Endothelial cell of umbilical vein (primary cell): ENCODE results near the gene TMPRSS9. TPM values are rescaled to one million over a fixed set of nuclear protein-coding genes. Genes with fewer than 3 reads are reported as not detected.

Source experiments
- BruUV-seq: library from RNA; stranded (reverse); fragments of 400-500 nt; replicated peaks from 2 replicates; lab custom pipeline; 2021; lab: Mats Ljungman, UMichigan
- CTCF ChIA-PET: fragments of 300-600, 350-600 bp; sonication (Branson Sonifier 250); formaldehyde crosslinking; loops from one replicate; lab custom pipeline; 2021; ENCODE audit warnings: antibody characterized with exemption, inconsistent platforms; lab: Charles Lee
- POLR2A ChIA-PET: fragments of 300-600, 350-600 bp; sonication (Branson Sonifier 250); formaldehyde crosslinking; loops from one replicate; lab custom pipeline; 2021; ENCODE audit warnings: antibody characterized with exemption, inconsistent platforms; lab: Charles Lee
- DNase-seq: peaks from one replicate; pipeline ENCODE4 v3.0.0-alpha.2; 2011; ENCODE audit warnings: low read depth, low spot score
- FAIRE-seq: peaks from 2 replicates; lab custom pipeline; 2011; peaks lifted over from hg19 to GRCh38; lab: Jason Lieb, UNC
- H2AFZ ChIP-seq: 2 replicates; pipeline ENCODE4 v1.6.0; 2012; ENCODE audit warnings: low read depth, low read length, control low read depth, inconsistent platforms
- H3K27ac ChIP-seq: 2 replicates; pipeline ENCODE4 v1.5.1; 2011; ENCODE audit warnings: low read depth, mild to moderate bottlenecking, control low read depth, low read length, moderate library complexity; ENCODE audit not compliant: insufficient read depth
- H3K27me3 ChIP-seq, 2 experiments: 2 replicates each; pipeline versions ENCODE4 v1.6.0 to v1.6.1; 2011; ENCODE audit warnings: low read length in 2 of 2, mixed read lengths in 1 of 2; ENCODE audit not compliant: control insufficient read depth in 2 of 2, insufficient read depth in 2 of 2
- H3K36me3 ChIP-seq, 2 experiments: 2 replicates in 1 of 2; 3 replicates in 1 of 2; pipeline ENCODE4 v1.5.1; 2011; ENCODE audit warnings: low read length in 2 of 2, mild to moderate bottlenecking in 1 of 2, moderate library complexity in 1 of 2; ENCODE audit not compliant: control insufficient read depth in 2 of 2, insufficient read depth in 2 of 2; ENCODE audit errors: extremely low read depth in 1 of 2
- H3K4me1 ChIP-seq: 3 replicates; pipeline ENCODE4 v1.5.1; 2011; ENCODE audit warnings: mild to moderate bottlenecking, low read length; ENCODE audit not compliant: control insufficient read depth, insufficient read depth; ENCODE audit errors: extremely low read depth
- H3K4me2 ChIP-seq: 2 replicates; pipeline ENCODE4 v1.6.1; 2011; ENCODE audit warnings: low read length, control low read depth, mixed read lengths; ENCODE audit not compliant: insufficient read depth
- H3K4me3 ChIP-seq, 3 experiments: fragments of 200-600 bp in 1 of 3; sonication (generic), shearing (Covaris generic) in 1 of 3; replicated peaks in 1 of 3; 2 replicates each; pipeline ENCODE4 v1.5.1; 2011 to 2016; ENCODE audit warnings: control low read depth in 3 of 3, low read length in 3 of 3, mild to moderate bottlenecking in 2 of 3, inconsistent platforms in 1 of 3, low read depth in 1 of 3, moderate library complexity in 1 of 3; ENCODE audit not compliant: insufficient read depth in 1 of 3
- H3K79me2 ChIP-seq: 2 replicates; pipeline ENCODE4 v1.6.0; 2012; ENCODE audit warnings: low read length, inconsistent platforms; ENCODE audit not compliant: control insufficient read depth, insufficient read depth
- H3K9ac ChIP-seq: replicated peaks from 2 replicates; pipeline ENCODE3; 2011; ENCODE audit warnings: low read length, control low read depth; ENCODE audit not compliant: insufficient read depth; ENCODE audit errors: extremely low read depth
- H3K9me1 ChIP-seq: replicated peaks from 3 replicates; pipeline ENCODE4 v1.6.0; 2011; ENCODE audit warnings: mild to moderate bottlenecking, low read length; ENCODE audit not compliant: control insufficient read depth, insufficient read depth; ENCODE audit errors: extremely low read depth
- H3K9me3 ChIP-seq: replicated peaks from 2 replicates; pipeline ENCODE4 v1.5.1; 2012; ENCODE audit warnings: low read length, inconsistent platforms; ENCODE audit not compliant: control insufficient read depth, insufficient read depth
- H4K20me1 ChIP-seq: replicated peaks from 2 replicates; pipeline ENCODE3; 2011; ENCODE audit warnings: mild to moderate bottlenecking, low read length; ENCODE audit not compliant: control insufficient read depth, insufficient read depth; ENCODE audit errors: extremely low read depth
- EZH2 ChIP-seq: IDR thresholded peaks from 2 replicates; pipeline ENCODE4 v1.6.1; 2012; ENCODE audit warnings: borderline replicate concordance, low read depth, mild to moderate bottlenecking, moderate library complexity, low read length, inconsistent platforms; ENCODE audit not compliant: severe bottlenecking
- FOS ChIP-seq: IDR thresholded peaks from 2 replicates; pipeline ENCODE4 v1.6.1; 2011; ENCODE audit warnings: mild to moderate bottlenecking, low read length, moderate library complexity, borderline replicate concordance; ENCODE audit not compliant: insufficient read depth
- GATA2 ChIP-seq: IDR thresholded peaks from 2 replicates; pipeline ENCODE4 v1.7.0; 2011; ENCODE audit warnings: low read depth, mild to moderate bottlenecking, moderate library complexity, mixed read lengths, low read length; ENCODE audit not compliant: insufficient read length, insufficient read depth
- JUN ChIP-seq: IDR thresholded peaks from 2 replicates; pipeline ENCODE4 v1.6.1; 2011; ENCODE audit warnings: borderline replicate concordance, low read depth; ENCODE audit not compliant: insufficient read length, insufficient read depth
- MYC ChIP-seq: IDR thresholded peaks from one replicate; pipeline ENCODE4 v1.6.1; 2011; ENCODE audit warnings: mild to moderate bottlenecking, low read depth, low read length
- POLR2A ChIP-seq: IDR thresholded peaks from 2 replicates; pipeline ENCODE4 v1.6.1; 2012; ENCODE audit warnings: low read depth, mild to moderate bottlenecking, control low read depth, low read length
- POLR2AphosphoS5 ChIP-seq: IDR thresholded peaks from 2 replicates; pipeline ENCODE4 v1.6.1; 2012; ENCODE audit warnings: low read depth, mild to moderate bottlenecking, control low read depth, low read length, moderate library complexity; ENCODE audit not compliant: insufficient read depth
- dilution Hi-C: fragments of 300-500 bp; cut with MboI; formaldehyde crosslinking; loops from one replicate; pipeline ENCODE4 v1.15.0; 2019; ENCODE audit warnings: low sequenced_read_pairs; ENCODE audit not compliant: extremely low pct_ligation_motif_present
- intact Hi-C: fragments of 100-400 bp; cut with micrococcal nuclease; formaldehyde crosslinking; loops from one replicate; pipeline ENCODE4 v1.10.0; 2022
- polyA plus RNA-seq, 4 experiments: library from polyadenylated mRNA; depleted of rRNA in 3 of 4; stranded (reverse) in 3 of 4; unstranded in 1 of 4; fragments of >200 nt; gene quantifications; 2 replicates each; pipeline versions ENCODE4 v1.2.1 to v1.2.3, GENCODE V29; 2011 to 2012; ENCODE audit warnings: missing spikeins in 1 of 4
- total RNA-seq: library from RNA; stranded (reverse); gene quantifications from 2 replicates; pipeline ENCODE4 v1.2.3, GENCODE V29; 2021
- TF ChIP-seq, protein P1 (sequence below), 2 donors: IDR thresholded peaks; 1 replicate in 1 of 2; 2 replicates in 1 of 2; pipeline ENCODE4 v1.5.1; 2011; ENCODE audit warnings: low read length in 2 of 2, mild to moderate bottlenecking in 2 of 2, moderate library complexity in 2 of 2, control low read depth in 1 of 2, inconsistent platforms in 1 of 2, low read depth in 1 of 2; ENCODE audit not compliant: insufficient read depth in 1 of 2; ENCODE audit errors: extremely low read depth in 1 of 2
- TF ChIP-seq, protein P2 (sequence below): IDR thresholded peaks from 2 replicates; pipeline ENCODE4 v1.6.1; 2011; ENCODE audit not compliant: insufficient read depth, insufficient read length

The TMPRSS9 gene
- total and polyA plus RNA-seq, 2 donors (not counting 3 experiments of a cell fraction or from before 2014, with no cell fraction given) = not detected

DNA sequence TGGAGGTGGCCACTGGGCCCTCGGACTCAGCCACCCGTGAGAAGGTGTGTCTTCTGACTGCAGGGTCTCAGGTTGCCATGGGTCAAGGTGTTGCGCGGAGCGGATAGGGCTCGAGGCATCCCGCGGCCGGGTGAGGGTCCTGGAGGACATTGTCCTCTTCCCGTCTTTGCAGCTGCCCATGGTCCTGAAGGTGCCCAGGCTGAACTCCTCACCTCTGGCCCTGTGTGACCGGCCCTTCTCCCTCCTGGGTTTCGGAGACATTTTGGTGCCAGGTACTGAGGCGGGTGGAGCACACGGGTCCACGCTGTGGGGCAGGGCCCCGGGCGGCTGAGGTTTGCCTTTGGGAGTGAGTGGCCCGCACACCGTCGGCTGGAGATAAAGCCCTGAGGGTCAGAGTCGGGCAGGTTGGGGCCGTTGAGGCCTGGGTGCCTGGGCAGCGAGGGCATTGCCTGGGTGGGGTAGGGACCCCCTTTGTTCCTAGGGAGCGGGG lies 15.6 kb upstream of the TMPRSS9 start:
- dilution Hi-C loops (no loop called here), intact Hi-C loops (no loop called here)
- peaks cover 0 to 7% of the 10 kb centered on the region in 2 experiments for H3K36me3 ChIP-seq
- FAIRE-seq (no peak), DNase-seq (no peak)
- no peak overlapping the region for H3K4me2 ChIP-seq
- POLR2A ChIA-PET = no interaction called here
- H3K27me3 ChIP-seq = no peaks in the 10 kb centered on the region
- no peaks in the 10 kb centered on the region for H3K79me2 ChIP-seq
- no peak overlapping the region for H3K27ac ChIP-seq
- H3K4me3 ChIP-seq = no peak overlapping the region
- CTCF ChIA-PET = no interaction called here
- no peaks in the 10 kb centered on the region for H3K9me1 ChIP-seq
- BruUV-seq = no TSS peak
- H3K9ac ChIP-seq = no peak overlapping the region
- TF ChIP-seq POLR2A = no peak
- no peak for TF ChIP-seq MYC
- TF ChIP-seq JUN = no peak
- no peaks in the 10 kb centered on the region for H4K20me1 ChIP-seq
- no peak overlapping the region for H2AFZ ChIP-seq
- no peaks in the 10 kb centered on the region for H3K4me1 ChIP-seq
- no peaks in the 10 kb centered on the region for H3K9me3 ChIP-seq

DNA sequence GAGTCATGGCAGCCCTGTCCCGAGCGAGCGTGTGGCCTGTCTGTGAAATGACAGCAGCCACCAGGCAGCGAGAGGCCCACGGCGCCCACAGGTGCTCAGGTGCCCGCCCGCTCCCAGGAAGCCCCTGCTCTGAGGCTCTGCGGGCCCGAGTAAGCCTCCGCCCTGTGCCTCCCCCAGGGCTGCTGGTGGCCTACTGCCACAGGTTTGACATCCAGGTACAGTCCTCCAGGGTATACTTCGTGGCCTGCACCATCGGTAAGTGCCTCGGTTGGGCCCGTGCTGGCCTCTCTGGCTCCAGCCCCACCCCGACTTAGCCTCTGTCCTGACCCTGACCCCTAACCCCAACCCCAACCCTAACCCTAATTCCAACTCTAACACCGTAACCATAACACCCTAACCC lies 15.0 kb upstream of the TMPRSS9 start:
- intact Hi-C loops = no loop called here
- dilution Hi-C loops = no loop called here

More for the DNA sequence above, 15.0 kb upstream of the TMPRSS9 start:
- peaks cover 0 to 12% of the 10 kb centered on the region in 2 experiments for H3K36me3 ChIP-seq
- H3K27me3 ChIP-seq = no peaks in the 10 kb centered on the region
- H2AFZ ChIP-seq = no peak overlapping the region
- H3K9ac ChIP-seq = no peak overlapping the region
- BruUV-seq = no TSS peak
- ChIA-PET CTCF (no interaction called here), POLR2A (no interaction called here)
- no peaks in the 10 kb centered on the region for H3K79me2 ChIP-seq
- DNase-seq (no peak), FAIRE-seq (no peak)
- no peak overlapping the region for H3K4me2 ChIP-seq
- H3K27ac ChIP-seq = no peak overlapping the region
- H3K4me3 ChIP-seq = no peak overlapping the region
- H3K9me1 ChIP-seq = no peaks in the 10 kb centered on the region
- H3K9me3 ChIP-seq = no peaks in the 10 kb centered on the region
- TF ChIP-seq FOS (no peak), GATA2 (no peak), JUN (no peak), POLR2A (no peak), POLR2AphosphoS5 (no peak), EZH2 (no peak), MYC (no peak)
- TF ChIP-seq, protein P1, sequence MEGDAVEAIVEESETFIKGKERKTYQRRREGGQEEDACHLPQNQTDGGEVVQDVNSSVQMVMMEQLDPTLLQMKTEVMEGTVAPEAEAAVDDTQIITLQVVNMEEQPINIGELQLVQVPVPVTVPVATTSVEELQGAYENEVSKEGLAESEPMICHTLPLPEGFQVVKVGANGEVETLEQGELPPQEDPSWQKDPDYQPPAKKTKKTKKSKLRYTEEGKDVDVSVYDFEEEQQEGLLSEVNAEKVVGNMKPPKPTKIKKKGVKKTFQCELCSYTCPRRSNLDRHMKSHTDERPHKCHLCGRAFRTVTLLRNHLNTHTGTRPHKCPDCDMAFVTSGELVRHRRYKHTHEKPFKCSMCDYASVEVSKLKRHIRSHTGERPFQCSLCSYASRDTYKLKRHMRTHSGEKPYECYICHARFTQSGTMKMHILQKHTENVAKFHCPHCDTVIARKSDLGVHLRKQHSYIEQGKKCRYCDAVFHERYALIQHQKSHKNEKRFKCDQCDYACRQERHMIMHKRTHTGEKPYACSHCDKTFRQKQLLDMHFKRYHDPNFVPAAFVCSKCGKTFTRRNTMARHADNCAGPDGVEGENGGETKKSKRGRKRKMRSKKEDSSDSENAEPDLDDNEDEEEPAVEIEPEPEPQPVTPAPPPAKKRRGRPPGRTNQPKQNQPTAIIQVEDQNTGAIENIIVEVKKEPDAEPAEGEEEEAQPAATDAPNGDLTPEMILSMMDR (IDR thresholded peaks at IDR 0.05; ENCODE audit: extremely low read depth in 1 of 2, insufficient read depth in 1 of 2, low read depth in 1 of 2, low read length in 2 of 2) = no peak
- TF ChIP-seq, protein P2, sequence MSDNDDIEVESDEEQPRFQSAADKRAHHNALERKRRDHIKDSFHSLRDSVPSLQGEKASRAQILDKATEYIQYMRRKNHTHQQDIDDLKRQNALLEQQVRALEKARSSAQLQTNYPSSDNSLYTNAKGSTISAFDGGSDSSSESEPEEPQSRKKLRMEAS = no peak
- no peaks in the 10 kb centered on the region for H3K4me1 ChIP-seq
- no peaks in the 10 kb centered on the region for H4K20me1 ChIP-seq
